ENCODE measurements around the gene ELP4.

- TF ChIP-seq CTCF (IDR thresholded peaks at IDR 0.05 in 4 of 5, conservative IDR thresholded peaks at IDR 0.05 in 1 of 5) (no peak), POLR2A (IDR thresholded peaks at IDR 0.05) (no peak)
Measured at GRCh38 chr11:31477528-31478222, 31.9 kb upstream of the ELP4 start.
